HuH-7 (cell line): ENCODE measurements around the gene KCNMA1.

Experiments
- DNase-seq: peaks from one replicate; pipeline ENCODE4 v3.0.0; 2011; ENCODE audit warnings: low spot score

KCNMA1 gene

DNA sequence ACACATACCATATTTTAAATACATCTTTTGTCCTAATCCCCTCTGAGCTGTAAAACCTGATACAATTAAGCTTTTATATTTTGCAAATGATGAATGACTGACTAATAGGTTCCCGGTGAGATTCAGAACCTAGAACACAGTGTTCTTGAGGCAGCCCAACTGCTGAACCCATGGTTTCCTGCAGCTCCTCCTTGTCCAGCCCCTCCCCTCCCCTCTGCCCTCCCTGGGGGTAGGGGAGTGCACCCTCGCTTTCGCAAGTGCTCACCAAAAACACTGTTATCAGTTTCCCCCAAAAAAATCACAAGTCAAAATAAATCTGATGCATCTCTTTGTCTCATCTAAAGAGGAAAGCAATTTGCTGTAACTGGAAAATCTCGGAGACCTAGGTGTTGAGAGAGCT is 602.8 kb downstream of the KCNMA1 start:
- no peak for DNase-seq

DNA sequence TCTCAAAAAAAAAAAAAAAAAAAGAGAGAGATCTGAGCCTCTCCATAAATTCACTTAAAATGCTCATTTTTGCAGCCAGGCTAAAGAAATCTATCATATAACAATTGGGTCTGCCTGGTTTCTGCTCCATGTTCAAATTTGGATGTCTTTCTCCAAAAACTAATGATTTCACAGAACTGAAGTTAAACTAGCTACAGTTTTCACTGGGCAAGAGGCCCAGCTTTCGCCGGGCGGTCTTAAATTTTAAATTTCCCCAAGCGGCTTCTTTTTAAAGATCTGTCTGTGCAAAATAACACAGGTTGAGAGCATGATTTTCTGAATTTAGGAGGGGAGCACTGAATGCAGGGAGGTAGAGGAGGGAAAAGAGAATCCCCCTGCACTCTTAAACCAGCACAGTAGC is 603.4 kb downstream of the KCNMA1 start:
- no peak for DNase-seq

DNA sequence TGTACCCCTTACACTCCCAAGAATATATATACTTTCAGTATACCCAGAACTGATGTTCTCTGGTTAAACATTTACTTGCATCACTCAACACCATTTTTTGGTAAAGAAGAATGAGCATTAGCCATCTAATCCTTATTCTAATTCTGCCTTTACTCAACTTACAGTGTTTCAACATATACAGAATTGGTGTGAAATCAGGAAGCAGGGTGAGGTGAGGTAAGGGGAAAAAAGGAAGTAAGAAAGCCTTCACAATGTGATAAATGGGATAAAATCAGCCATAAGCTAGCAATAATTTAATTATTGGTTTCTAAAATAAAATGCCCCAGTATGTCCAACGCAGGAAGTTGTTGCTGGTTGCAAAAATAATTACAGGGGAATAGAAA is 605.4 kb downstream of the KCNMA1 start:
- DNase-seq, result no peak

DNA sequence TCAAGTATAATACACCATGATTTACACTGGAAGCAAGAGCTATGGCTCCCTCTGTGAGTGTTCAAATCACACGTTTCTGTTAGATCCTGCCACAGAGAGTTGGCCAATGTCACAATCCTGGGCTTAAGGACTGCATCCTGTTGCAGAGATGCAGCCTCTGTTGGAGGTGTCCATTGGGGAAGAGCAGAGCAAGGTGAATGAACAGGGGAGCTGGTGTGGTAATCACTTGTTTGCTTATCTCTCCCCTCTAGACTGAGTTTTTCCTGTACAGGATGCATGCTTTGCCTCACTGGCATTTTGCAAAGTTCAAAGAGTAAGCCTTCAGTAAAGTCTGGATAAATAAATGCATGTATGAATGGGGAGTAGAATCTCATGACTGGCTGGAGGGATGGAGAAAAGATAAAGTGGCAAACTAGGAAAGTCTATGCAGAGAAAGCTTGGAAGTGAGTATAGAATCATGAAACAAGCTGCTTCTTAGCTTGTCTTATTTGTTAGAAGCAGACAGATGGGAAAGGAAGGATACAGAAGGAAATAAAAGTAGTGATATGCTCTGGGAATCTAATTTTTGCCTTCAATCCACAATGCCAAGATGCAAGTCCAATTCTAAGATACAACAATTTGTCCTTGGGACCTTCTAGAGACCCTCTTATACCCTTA is 605.9 kb downstream of the KCNMA1 start:
- DNase-seq, result no peak

DNA sequence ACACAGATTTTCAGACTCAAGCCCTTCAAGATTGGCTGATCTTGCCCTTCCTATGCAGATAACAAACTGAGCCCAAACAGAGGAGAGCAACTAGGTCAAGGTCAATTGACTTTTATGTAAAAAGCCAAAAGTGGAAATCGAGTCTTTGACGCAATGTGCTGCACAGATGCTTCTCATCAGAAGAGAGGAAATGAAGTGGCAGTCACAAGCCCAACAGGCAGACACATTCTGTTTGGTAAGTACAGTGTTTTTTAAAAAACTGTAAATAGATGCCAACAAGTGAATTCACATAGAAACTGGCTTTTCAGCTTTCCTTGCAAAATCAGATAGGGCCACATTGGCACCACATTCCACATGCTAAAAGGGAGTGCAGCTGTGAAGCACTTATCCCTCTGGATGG is 606.6 kb downstream of the KCNMA1 start:
- no peak for DNase-seq

DNA sequence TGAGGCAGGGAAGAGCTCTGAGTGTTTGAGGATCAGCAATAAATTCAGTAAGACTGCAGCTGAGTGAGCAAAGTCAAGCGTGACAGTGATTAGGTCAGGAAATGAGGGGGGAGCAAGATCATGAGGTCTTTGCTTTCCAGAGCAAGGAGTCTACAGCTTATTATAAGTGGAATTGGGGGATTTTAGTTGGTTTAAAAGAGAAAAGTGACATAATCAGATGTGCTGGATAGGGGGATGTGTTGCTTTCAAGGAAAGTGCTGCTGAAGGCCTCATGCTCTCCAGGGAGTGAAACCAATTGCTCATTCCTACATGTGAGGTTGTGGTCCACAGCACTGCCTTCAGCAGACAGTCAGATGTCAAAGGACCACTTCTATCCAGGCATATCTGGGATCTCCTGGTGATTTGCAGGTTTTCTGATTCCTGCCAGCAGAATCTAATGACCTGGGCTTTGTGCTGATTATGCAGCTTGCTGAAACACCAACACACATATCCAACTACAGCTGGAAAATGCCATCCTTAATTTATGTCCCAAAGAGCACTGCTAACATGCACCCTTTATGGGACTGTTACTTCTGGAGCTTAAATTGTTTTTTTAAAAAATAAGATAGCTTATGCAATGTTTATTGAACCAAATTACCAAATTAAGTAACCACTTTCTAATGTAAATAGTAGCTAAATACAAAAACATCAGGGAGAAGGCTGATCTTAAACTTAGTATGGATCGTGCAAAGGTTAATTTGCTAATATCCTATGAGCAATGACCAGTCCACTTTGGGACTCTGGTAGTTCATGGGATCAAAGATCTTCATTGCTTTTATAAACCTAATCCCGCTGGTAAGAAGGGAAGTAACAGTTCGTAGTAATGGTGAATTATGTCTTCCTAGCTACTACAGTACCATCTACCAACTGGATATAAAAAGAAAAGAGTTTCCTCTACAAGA is 607.6 kb downstream of the KCNMA1 start:
- DNase-seq, result no peak

DNA sequence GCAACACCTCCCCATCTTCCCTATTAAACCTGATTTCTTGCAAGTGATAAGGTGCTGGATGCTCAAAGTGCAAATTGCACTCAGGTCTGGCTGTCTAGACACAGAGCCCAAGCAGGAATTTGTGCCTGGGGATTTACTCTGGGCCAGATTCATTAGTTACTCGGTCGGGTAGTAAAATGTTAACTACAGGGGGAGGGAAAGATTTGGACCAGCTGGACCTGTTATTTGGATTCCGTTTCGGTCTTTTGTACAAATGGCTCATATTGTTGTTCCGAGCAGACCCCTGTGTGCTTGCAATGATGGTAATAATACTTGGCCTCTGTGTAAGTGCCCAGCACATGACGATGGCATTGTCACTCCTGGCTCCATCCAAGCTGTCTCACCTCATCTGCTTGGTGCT is 609.6 kb downstream of the KCNMA1 start:
- DNase-seq, result no peak

DNA sequence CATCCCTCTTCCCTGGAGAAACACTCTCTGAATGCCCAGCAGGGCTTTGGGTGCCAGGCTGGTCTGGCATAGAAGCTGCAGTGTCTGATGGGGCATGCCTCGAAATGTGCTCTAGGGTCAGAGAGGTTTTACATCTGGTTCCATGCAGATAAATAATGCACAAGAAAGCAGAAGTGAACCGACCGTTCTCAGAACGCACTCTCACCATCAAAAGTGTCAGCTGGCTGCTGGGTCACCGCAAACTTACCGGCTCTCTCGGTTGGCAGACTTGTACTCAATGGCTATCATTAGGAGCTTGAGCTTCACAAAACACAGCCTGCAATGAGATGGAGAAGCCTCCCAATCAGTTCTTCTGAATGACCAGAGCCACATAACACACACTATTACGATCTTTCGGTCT is 610.0 kb downstream of the KCNMA1 start:
- DNase-seq, result no peak

DNA sequence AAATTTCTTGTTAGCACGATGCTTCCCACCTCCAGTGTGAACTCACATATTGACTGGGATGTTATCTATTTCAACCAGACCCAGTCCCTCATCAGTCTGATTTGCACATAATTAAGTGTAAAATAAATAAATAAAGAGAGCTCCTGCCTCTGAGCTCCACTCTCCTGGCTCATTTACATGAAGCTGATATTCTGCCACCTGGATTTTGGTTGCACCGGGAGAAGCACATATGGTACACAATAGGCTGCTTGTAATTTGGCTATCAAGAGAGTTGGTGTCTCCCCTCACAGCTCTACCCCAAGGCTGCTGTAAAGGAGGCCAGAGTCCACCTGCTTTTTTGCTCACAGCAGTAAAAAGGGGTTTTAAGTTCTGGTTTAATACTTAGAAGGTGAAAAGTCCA is 610.5 kb downstream of the KCNMA1 start:
- no peak for DNase-seq

DNA sequence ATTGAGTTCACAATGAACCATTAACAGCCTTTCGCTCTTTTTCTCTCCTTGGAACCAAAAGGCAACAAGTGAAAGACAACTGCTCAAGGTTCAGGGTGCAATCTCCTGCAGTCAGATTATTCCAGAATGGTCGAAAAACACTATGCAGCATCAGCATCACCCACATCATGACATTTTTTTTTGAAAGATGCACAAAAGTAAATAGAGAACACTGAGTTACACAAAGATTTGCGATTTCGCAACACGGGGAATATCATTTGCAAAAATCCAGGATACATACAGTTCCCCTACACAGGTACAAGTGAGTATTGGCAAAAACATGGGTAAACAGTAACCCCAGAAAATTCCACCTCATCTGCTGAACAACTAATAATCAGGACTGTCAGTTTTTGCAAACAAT is 611.5 kb downstream of the KCNMA1 start:
- DNase-seq, result no peak

DNA sequence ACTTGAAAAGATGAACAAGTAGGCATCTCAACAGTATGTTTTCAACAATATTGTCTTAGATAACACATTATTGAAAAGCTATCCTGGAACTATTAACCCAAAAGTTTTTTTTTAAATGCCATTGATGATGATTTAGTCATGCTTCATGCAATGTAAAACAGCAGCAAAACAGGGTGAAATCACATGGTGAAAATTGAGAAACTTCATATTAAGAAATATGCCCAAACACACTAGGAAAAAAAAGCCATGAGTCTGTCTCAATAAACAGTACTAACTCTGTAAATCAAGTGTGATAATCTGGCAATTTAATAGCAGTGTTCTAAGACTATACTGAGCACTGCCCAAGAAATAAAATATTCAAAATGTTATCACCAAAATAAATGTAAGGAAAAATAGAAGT is 613.1 kb downstream of the KCNMA1 start:
- DNase-seq, result no peak

DNA sequence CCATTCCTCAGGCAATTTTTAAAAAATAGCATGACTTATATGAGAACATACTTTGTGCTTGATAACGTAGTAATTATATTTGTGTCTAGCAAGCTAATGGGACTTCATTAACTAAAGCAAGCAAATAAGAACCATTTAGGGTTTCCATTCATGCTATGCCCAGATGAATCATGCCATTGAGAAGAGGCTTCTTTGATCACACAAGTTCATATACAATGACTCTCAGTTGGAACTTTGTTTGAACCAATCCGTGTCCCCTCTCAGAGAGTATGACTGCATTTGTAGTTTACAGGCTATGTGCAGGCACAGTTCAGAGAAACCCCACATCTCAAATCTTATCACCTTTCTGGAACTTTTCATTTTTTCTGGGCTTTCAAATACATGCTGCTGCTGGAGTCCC is 614.2 kb downstream of the KCNMA1 start:
- DNase-seq, result no peak

DNA sequence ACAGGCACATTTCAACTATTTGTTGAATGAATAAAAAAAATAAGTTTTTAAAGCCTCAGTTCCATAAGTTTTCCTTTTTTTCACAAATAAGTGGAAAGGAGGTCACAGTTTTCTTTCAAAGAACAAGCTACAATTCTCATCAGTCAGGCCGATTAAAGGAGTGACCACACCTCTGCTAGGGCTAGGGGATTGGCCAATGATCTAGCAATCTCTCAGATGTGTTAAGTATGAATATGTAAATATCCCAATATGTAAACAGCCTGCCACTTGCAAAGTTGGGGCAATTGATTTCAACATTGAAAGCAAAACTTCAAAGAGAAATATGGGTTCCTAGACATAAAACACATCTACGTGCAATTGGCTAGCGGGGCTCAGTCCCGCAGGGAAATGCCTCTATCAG is 614.9 kb downstream of the KCNMA1 start:
- DNase-seq, result no peak

DNA sequence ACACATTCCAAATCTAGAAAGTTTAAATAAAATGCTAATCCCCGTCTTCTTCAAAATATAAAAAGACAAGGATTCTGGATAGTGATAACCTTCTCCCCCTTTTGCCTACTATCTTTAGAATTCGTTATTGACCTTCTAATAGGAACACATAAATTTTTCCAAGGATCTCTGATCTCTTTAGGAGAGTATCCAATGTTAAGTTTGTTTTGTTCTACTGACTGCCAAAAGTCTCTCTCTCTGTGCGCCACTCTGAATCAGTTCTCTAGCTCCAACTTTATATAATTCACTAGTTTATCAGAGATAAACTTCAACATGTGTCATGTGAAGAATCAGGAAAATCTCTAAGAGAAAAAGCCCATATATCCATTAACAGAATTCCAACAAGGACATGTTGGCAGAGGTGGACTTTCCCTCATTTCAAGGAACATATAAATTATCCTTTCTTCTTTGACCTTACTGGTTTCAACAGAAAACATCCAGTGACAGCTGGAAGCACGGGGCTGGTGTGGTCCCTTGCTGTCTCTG is 615.6 kb downstream of the KCNMA1 start:
- DNase-seq, result no peak

DNA sequence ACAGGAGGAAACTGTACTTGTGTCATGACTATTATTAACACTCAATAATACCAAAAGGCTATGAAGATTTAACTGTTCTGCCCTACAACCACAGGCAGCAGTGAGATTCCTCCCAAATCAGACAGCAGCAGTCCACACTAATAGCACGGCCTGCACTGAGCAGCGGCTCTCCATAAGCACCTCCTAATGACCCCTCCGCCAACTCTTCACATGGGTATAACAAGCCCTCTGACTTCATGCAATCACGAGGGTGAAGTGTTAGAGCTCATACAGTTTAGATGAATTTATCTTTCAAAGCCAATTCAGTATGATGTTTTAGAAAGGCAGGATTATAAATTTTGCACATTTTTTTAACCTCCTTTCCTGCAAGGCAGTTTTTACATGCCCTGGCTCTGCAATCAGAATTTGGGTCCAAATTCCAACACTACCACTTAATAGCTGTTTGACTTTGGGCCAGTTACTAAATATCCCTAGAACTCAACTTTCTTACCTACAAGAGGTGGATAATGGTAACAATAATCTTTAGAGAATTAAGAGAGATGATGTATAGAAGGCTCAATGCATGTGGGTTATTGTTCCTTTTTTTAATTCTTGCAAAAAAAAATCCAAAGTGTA is 617.1 kb downstream of the KCNMA1 start:
- DNase-seq, result no peak

DNA sequence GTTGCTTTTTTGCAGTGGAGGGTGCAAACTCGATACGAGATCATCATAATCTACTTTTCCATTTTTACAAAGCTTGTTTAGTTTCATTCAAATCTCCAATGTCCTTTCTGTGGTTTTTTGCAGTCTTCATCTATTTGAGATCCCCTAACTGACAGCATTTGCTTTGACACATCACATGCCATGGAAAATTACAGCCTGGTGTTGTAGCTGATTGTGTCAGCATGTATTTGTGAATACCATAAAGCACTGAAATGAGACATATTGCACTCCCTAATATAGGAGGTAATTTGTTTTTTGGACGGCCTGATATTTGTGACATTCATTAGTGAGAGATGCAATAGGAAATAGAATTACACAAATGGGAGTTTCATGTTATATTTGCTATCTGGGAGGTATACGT is 620.8 kb downstream of the KCNMA1 start:
- DNase-seq, result no peak

DNA sequence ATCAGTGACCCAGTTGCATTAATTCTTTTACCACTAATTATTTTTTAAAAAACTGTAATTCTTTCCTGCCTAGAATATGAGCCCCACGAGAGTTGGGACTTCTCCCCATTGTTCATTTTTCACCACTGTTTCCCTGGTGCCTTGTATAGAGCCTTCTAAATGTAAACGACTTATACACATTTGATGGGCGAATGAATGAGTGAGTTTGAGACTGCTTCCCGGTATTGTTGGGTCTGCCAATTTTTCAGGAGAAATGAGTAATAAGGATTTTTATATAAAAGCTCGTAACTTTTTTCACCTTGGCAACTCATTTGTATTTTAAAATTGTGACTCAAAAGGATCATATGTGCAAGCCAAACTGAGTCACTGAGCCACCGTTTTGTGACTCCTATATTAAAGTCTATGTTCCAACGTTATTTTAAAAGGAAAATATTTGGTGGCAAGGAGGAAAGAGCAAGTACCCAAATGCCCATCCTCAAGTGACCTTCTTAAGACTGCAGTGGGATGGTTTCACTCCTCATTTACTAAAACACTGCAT is 621.3 kb downstream of the KCNMA1 start:
- no peak for DNase-seq

DNA sequence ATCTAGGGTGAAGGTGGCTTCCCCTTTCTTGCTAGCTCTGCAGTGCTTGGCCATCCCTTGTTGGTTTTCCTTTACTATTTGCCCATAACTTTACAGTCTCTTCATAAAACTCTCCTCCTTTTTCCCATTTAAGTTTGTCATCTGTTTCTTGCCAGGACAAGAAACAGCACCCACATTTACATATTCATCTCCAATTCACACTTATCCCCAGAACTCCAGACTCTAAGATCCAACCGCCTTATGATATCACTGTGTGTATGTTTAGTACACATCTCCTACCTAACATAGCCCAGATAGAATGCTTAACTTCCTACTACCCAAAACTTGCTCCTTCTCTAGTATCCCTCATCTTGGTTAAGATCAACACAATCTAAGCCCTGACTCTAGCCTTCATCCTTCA is 622.2 kb downstream of the KCNMA1 start:
- DNase-seq, result no peak

DNA sequence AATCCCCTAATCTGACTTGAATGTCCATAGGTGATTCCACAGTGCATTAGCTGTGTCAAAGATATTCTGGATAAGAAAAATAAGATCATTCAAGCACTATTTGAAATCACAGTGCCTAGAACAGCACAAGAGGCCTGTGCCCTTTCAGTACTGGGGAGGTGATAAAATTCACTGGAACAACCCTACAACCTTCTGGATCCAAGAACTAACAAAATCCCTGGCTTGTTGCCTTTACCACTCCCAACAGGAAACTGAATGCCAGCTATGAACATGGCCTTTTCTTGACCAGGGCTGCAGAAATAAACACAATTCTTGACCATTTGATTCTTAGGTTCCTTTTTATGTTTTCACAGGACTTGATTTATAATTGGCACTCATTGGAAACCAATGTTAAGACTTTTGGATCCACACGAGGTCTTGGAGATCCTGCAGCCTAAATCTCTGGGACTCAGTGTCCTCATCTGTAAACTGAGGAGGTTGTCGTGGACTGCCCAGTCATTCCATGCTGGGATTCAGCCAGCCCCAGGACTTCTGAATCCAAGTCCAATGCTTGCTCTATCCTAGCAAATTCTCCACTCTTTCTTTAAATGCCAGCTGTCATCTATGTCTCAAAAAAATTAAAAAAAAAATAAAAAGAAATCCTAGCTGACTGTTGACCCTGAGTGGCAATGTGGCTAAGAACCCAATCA is 624.7 kb downstream of the KCNMA1 start:
- no peak for DNase-seq

DNA sequence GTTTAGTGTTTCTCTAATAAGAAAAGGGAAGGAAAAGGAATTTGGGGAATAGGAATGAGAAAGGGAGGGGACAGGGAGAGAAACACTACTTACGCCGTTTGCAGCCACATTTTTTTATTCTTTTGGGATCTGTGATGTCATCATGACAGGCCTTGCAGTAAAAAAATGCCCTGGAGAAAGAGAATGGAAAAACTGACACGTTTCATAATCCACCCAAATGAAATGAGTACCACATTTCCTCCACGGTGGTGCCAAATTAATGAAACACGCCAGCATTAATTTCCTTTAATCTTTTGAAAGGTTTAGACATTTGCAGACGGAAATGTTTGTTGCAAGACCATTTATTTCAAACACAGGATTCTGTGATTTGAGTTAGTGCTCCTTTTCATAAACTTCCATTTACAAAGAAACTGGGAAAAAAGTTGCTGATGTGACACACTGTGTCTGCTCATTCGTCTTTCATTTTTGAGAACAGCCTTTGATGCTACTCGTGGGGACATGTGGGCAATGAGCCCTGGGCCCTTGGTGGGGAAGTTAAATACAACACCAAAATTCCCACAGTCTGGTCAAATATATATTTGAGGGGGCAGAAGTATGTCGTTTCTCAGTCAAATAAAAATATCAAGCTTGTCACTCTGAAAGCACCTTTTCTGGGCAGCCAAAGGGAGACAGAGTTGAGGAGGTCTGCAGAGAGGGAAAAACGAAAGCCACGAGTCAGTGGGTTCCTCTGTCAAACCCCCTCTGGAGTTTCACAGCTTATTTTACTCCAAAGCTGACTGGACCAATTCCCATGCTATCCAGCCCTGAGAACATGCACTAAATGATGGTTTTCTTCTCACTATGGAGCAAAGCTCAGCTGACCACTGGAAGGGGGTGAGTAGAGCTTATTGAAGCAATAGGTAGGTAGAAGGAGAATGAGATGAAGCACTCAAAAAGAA is 625.5 kb downstream of the KCNMA1 start:
- DNase-seq, result no peak

DNA sequence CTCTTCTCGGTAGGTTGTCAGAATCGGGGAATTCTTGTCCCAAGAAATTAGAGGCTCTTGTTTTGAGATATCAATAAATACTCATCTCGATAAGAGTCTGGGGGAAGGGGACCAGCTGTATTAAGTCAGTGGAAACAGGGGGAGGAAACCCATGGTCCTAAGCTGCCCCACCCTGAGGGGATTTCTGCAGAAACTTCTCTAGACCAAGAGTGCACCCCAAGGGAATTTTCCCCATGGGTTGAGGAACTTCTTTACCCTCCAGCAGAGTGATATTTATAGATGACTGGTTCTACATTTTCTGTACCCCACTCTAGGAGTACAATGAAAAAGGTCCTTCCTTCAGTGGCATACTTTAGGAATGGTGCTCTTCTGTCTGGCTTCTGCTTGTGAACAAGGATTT is 627.2 kb downstream of the KCNMA1 start:
- no peak for DNase-seq
